Right cardiac atrium (tissue), 5 donors: ENCODE data around the gene C1orf53. TPM values are rescaled to one million over a fixed set of nuclear protein-coding genes. Genes with fewer than 3 reads are reported as not detected.

Experiments
- ATAC-seq, 2 donors: fragments of 200-7000 bp; cut with Tn5 transposase; one replicate each; pipeline versions ENCODE4 v1.8.0 to v1.9.1; 2020; ENCODE audit warnings: moderate library complexity in 2 of 2, mild to moderate bottlenecking in 1 of 2
- DNase-seq, 3 donors: peaks; one replicate each; pipeline ENCODE4 v3.0.0-alpha.2; 2020
- H3K27ac ChIP-seq: one replicate; pipeline ENCODE4 v1.5.1; 2013; ENCODE audit warnings: mild to moderate bottlenecking, low read length, control low read depth, moderate library complexity
- H3K27me3 ChIP-seq: one replicate; pipeline ENCODE4 v1.6.1; 2013; ENCODE audit not compliant: control insufficient read depth, insufficient read depth
- H3K4me1 ChIP-seq: one replicate; pipeline ENCODE4 v1.6.1; 2013; ENCODE audit warnings: low read length; ENCODE audit not compliant: control insufficient read depth, insufficient read depth
- H3K4me3 ChIP-seq: one replicate; pipeline ENCODE4 v1.5.1; 2013; ENCODE audit warnings: low read length, control low read depth
- H3K9me3 ChIP-seq: one replicate; pipeline ENCODE4 v1.6.1; 2013; ENCODE audit warnings: low read length; ENCODE audit not compliant: control insufficient read depth
- WGBS: extraction: QIAGEN DNeasy Blood & Tissue Kit; methylation state at CpG from one replicate; pipeline ENCODE4 v1.1.7; 2013; 5-methylcytosine and 5-hydroxymethylcytosine counted together
- intact Hi-C, 4 donors: fragments of 100-400 bp; cut with DNase I; formaldehyde crosslinking; loops; one replicate each; pipeline versions ENCODE4 v1.11.0 to v1.14.0; 2022 to 2023
- polyA plus RNA-seq: library from polyadenylated mRNA; stranded (reverse); fragments of 200-250 nt; gene quantifications from one replicate; pipeline ENCODE4 v1.2.3, GENCODE V29; 2013
- total RNA-seq, 4 donors: library from RNA; stranded (reverse); fragmentation: NEBNext Ultra II Directional; extraction: Animal tissue kit (Norgen Biotek cat#: 25700); gene quantifications; one replicate each; pipeline ENCODE4 v1.2.1, GENCODE V29; 2021
- donor health status: healthy with polysubstance abuse.
- donor health status: DM: no; HTN: yes; CAD: no.
- donor health status: DM: no; HTN: no; CAD: no.
- donor health status: DM: no; HTN: yes; CAD: no; lungs with severe emphysema.
- donor health status: DM: yes; HTN: yes; CAD: no.

Gene C1orf53
- total and polyA plus RNA-seq, 5 donors = 4.0 to 12.7 (median 7.5) TPM

- no peaks in the 10 kb centered on the region for H3K27me3 ChIP-seq
Observed at GRCh38 chr1:197921235-197922069, 19.0 kb downstream of the C1orf53 start.

DNA sequence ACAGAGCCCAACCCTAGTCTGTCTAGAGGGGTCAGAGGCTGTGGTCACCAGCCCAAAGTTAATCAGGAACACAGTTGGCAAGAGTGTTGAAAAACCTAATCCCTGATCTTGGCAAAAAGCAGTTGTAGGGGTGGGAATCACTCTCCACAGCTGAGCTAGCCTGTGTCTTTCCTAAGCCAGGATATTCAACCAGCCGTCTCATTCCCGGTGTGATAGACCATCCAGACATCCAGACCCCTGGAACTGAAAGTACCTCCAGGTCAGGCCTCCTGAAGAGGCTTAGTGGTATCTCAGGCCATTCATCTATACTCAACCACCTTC is 19.6 kb downstream of the C1orf53 start:
- WGBS = 87% methylated on average over 2 of the region's 2 CpGs
- no peaks in the 10 kb centered on the region for H3K27me3 ChIP-seq
- peaks cover 4% of the 10 kb centered on the region for H3K4me1 ChIP-seq
- DNase-seq (no peak), ATAC-seq (no peak)
- H3K27ac ChIP-seq = no peak overlapping the region
- H3K4me3 ChIP-seq = no peak overlapping the region
- intact Hi-C loops = loop anchor here in 2 of 4 donors (10.0 kb wide), 2 partner anchors 307 to 397 kb away; no protein-coding TSS in a partner anchor
- H3K9me3 ChIP-seq = no peaks in the 10 kb centered on the region

More at GRCh38 chr1:197921235-197922069, 19.0 kb downstream of the C1orf53 start:
- H3K4me3 ChIP-seq = no peak overlapping the region
- ATAC-seq = no peak
- intact Hi-C loops = loop anchor here in 2 of 4 donors (10.0 kb wide), 2 partner anchors 307 to 397 kb away; no protein-coding TSS in a partner anchor
- 38% methylated on average over 33 of the region's 33 CpGs for WGBS
- no peak overlapping the region for H3K27ac ChIP-seq
- no peak for DNase-seq
- H3K4me1 ChIP-seq = peaks cover 4% of the 10 kb centered on the region
- no peaks in the 10 kb centered on the region for H3K9me3 ChIP-seq

DNA sequence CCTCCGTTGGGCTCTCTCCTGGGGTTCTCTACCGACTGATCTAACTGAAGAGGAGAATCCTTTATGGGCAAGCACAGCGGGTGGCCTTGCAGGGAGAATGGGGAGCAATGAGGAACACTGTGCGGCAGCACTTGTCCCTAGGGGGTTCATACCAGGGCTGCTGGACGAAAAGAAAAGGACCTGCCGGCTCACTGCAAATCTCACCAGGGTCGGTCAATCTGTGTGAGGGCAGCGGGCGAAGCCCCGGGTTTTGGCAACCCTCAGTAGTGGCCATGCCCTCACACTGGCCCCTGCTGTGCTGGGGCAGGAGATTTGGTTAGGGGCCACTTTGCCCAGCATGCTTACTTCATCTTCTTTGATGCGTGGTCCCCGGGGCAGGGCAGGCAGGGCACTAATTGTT is 20.6 kb downstream of the C1orf53 start:
- 76% methylated on average over 12 of the region's 12 CpGs for WGBS
- intact Hi-C loops = loop anchor here in 2 of 4 donors (10.0 kb wide), 2 partner anchors 308 to 398 kb away; no protein-coding TSS in a partner anchor
- Histone ChIP-seq H3K27me3 (no peaks in the 10 kb centered on the region), H3K27ac (no peak overlapping the region), H3K9me3 (no peaks in the 10 kb centered on the region), H3K4me1 (no peaks in the 10 kb centered on the region), H3K4me3 (no peak overlapping the region)
- DNase-seq = no peak
- ATAC-seq = no peak

DNA sequence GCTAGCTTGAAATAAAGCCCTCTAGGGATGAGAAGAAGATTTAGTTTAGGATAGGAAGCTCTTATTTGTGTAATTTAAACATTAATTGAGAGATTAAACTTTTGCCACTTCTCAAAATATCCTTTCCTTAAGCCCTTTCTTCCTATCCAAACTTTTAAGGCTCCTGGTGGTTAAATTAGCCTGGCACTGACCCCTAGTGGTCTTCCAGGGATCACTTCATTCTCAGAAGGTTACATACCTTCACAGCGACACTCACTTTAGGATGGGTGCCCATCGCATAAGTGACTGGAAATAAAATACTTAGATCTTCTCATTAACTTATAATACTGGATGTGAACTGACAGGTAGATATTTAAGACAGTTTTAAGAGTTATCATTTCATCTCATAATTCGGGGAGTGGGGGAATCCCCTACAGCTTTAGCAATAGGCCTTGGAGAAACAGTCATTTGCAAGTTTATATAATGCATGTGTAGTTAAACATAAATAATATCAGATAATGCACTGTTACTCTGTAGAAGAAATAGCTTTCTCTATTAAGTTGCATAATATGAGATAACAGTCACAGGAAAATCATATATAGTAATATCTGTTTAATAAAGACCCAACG is 22.2 kb downstream of the C1orf53 start:
- no peak overlapping the region for H3K27ac ChIP-seq
- no peaks in the 10 kb centered on the region for H3K4me1 ChIP-seq
- H3K9me3 ChIP-seq = no peaks in the 10 kb centered on the region
- H3K4me3 ChIP-seq = no peak overlapping the region
- ATAC-seq (peak; percentile 48 to 59), DNase-seq (no peak)
- intact Hi-C loops = loop anchor here in 2 of 4 donors (10.0 kb wide), 2 partner anchors 310 to 400 kb away; no protein-coding TSS in a partner anchor
- WGBS = 44% methylated on average over 4 of the region's 4 CpGs
- no peaks in the 10 kb centered on the region for H3K27me3 ChIP-seq

DNA sequence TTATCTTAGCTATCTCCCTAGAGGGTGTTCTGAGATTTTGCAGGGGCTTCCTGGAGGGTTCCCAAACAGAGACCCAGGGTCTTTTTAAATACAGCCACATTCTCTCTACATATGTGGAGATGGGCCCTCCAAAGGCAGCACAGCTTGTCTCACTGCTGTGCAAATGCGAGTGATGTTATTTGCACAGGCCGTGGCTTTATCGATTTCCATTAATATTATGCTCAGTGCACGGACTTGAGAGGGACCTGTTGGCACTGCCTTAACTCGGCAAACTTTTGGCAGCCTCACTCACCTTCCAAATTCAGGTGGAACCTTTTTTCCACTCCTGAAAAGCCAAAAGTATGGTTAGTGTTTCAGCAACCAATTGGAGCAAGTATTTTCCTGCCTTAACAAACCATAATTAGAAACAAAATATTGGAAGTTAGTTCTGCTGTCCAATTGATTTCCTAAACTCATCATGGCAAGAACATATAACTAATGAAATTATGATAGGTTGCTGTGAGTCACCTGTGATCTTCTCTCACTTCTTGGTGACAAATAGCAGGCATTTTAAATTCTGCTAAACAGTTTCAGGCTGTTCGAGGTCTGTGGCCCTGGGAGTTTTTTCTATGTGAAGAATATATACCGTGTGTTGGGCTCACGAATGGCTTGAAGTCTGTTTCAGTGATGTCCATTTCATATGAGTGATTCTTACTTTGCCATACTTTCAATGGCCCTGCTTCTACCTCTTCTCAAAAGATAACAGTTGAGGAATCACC is 25.7 kb downstream of the C1orf53 start:
- ATAC-seq = no peak
- WGBS = 88% methylated on average over 8 of the region's 8 CpGs
- no peaks in the 10 kb centered on the region for H3K4me1 ChIP-seq
- H3K27me3 ChIP-seq = no peaks in the 10 kb centered on the region
- DNase-seq = no peak
- no peaks in the 10 kb centered on the region for H3K9me3 ChIP-seq
- no peak overlapping the region for H3K27ac ChIP-seq
- intact Hi-C loops = loop anchor here in 2 of 4 donors (10.0 kb wide), 2 partner anchors 313 to 403 kb away; no protein-coding TSS in a partner anchor
- H3K4me3 ChIP-seq = no peak overlapping the region

GRCh38 chr1:197928849-197929336 is 26.5 kb downstream of the C1orf53 start:
- H3K4me1 ChIP-seq = no peaks in the 10 kb centered on the region
- H3K27me3 ChIP-seq = no peaks in the 10 kb centered on the region
- H3K9me3 ChIP-seq = no peaks in the 10 kb centered on the region
- H3K4me3 ChIP-seq = peak overlapping the region; percentile 18
- DNase-seq = no peak
- 17% methylated on average over 15 of the region's 15 CpGs for WGBS
- H3K27ac ChIP-seq = no peak overlapping the region
- ATAC-seq = no peak
- intact Hi-C loops = loop anchor here in 2 of 4 donors (10.0 kb wide), 2 partner anchors 314 to 404 kb away; no protein-coding TSS in a partner anchor

DNA sequence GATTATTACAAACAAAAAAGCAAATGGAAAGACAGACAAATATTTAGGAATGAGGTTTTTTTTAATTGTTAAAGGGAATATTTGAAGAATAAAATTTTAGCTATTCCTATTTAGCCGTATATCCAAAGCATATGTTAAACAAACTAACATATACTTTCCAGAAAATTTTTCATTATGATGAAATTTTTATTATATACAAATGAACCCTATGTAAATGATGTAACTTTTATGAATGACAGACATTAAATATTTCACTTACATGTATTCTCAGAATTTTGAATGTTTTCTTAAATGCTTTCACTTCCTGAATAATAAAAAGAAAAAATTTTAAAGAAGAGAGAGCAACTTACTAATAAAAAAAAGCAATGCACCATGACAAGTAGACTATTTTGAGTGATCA is 30.6 kb downstream of the C1orf53 start:
- ATAC-seq (no peak), DNase-seq (no peak)
- intact Hi-C loops = no loop called here
- 96% methylated on average over 1 of the region's 1 CpG for WGBS
- H3K9me3 ChIP-seq = no peaks in the 10 kb centered on the region
- no peak overlapping the region for H3K4me3 ChIP-seq
- H3K27me3 ChIP-seq = no peaks in the 10 kb centered on the region
- no peaks in the 10 kb centered on the region for H3K4me1 ChIP-seq
- no peak overlapping the region for H3K27ac ChIP-seq

DNA sequence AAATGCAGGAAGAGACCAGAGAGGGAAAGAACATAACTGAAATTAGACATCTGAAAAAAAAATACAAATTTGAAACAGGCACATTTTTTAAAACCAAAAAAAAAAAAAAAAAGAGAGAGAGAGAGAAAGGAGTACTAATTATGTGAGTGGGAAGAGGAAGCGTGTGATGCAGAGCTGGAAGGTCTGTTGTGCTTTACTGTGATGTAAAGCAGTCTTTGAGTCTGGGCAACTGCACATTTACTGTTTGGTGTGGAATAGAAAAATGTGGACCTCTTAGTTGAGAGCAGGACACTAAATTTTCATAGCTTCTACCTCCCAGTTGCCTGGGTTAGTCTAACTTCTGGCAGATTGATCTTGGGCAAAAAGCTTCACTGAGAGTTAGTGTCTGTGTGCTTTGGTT is 31.2 kb downstream of the C1orf53 start:
- 61% methylated on average over 1 of the region's 1 CpG for WGBS
- intact Hi-C loops = no loop called here
- Histone ChIP-seq H3K9me3 (no peaks in the 10 kb centered on the region), H3K27ac (no peak overlapping the region), H3K4me1 (no peaks in the 10 kb centered on the region), H3K27me3 (no peaks in the 10 kb centered on the region), H3K4me3 (no peak overlapping the region)
- DNase-seq (no peak), ATAC-seq (no peak)

DNA sequence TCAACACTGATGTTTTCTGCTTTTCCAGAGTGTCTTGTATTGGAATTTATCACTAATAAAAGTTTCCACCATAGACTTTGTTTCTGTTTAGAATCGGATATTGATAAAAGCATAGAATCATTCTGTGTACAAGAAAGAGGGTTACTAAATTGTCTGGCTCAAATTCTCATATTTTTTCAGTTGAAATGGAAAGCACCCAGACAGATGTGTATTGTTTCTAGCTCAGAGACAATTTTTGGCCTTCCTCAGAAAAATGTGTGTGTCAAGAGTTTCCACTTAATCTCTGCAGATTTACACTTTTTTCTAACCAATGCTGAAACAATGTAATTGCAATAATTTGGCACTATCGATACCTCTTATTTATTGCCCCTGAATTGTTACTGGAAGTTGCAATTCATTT is 35.0 kb downstream of the C1orf53 start:
- Histone ChIP-seq H3K9me3 (no peaks in the 10 kb centered on the region), H3K4me1 (no peaks in the 10 kb centered on the region), H3K27me3 (no peaks in the 10 kb centered on the region), H3K27ac (no peak overlapping the region), H3K4me3 (no peak overlapping the region)
- ATAC-seq = no peak
- DNase-seq = no peak
- intact Hi-C loops = no loop called here
- 86% methylated on average over 2 of the region's 2 CpGs for WGBS

- Histone ChIP-seq H3K27ac (no peak overlapping the region), H3K4me3 (no peak overlapping the region), H3K4me1 (no peaks in the 10 kb centered on the region), H3K9me3 (no peaks in the 10 kb centered on the region), H3K27me3 (no peaks in the 10 kb centered on the region)
- DNase-seq = no peak
- WGBS = 88% methylated on average over 6 of the region's 6 CpGs
- intact Hi-C loops = no loop called here
- ATAC-seq = no peak
Observed at GRCh38 chr1:197937892-197938291, 35.5 kb downstream of the C1orf53 start.
